ENCODE measurements around the gene COPE.

GRCh38 chr19:18860725-18861124, 58.5 kb downstream of the COPE start:
- TF ChIP-seq CTCF (IDR thresholded peaks at IDR 0.05) (no peak), POLR2A (IDR thresholded peaks at IDR 0.05) (no peak)

All from lower leg skin (tissue), 3 donors.